Activated CD8-positive, alpha-beta memory T cell treated with anti-CD3 and anti-CD28 coated beads for 1 hour (primary cell): Measurements from ENCODE around the gene SAMD4A.

ENCODE experiments used
- DNase-seq, 2 donors: peaks; one replicate each; pipeline ENCODE4 v3.0.0-alpha.2; 2020; ENCODE audit warnings: low read depth in 1 of 2; ENCODE audit errors: extremely low read depth in 1 of 2

The SAMD4A gene

DNA sequence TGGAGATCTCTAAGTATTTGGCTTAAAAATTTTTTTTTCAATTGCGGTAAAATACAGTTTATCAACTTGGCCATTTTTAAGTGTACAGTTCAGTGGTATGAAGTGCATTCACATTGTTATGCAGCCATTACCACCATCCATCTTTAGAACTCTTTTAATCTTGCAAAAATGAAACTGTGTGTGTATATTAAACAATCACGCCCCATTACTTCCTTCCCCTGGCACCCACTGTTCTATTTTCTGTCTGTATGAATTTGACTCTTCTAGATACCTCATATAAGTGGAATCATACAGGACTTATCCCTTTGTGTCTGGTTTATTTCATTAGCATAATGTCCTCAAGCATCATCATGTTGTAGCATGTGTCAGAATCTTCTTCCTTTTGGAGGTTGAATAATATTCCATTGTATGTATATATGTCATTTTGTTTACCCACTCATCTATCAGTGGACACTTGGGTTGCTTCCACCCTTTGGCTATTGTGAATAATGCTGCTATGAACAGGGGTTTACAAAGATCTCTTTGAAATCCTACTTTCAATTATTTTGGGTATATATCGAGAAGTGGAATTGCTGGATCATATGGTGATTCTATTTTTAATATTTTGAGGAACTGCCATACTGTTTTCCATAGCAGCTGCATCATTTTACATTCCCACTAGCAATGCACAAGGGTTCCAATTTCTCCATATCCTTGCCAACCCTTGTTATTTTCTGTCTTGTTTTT, 62.9 kb downstream of the SAMD4A start:
- no peak for DNase-seq

DNA sequence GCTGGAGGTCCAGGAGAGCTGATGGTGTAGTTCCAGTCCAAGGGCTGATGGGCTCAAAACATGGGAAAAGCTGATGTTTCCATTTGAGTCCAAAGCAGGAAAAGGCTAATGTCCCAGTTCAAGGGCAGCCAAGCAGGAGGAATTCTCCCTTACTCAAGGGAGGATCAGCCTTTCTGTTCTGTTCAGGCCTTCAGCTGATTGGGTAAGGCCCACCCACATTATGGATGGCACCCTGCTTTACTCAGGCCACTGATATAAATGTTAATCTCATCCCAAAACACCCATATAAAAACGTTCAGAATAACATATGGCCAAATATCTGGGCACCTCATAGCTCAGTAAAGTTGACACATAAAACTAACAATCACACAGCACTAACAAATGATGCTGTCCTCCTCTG, 64.1 kb downstream of the SAMD4A start:
- no peak for DNase-seq

DNA sequence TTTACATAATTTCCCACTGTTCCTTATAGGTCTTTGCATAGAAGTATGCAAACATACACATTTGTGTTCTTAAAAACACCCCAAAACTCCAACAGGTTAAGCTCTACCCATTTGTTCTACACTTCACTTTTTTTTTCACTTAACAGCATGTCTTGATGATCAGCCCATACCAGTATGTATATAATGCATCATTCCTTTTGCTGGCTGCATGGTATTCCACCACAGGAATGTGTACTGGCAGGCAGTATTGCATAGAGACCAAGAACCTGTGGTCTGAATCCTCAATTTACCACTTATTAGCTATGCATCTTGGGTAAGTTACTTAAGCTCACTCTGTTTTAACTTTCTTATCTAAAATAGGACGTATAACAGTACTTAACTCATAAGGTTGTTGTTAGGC, 65.5 kb downstream of the SAMD4A start:
- DNase-seq, result no peak

DNA sequence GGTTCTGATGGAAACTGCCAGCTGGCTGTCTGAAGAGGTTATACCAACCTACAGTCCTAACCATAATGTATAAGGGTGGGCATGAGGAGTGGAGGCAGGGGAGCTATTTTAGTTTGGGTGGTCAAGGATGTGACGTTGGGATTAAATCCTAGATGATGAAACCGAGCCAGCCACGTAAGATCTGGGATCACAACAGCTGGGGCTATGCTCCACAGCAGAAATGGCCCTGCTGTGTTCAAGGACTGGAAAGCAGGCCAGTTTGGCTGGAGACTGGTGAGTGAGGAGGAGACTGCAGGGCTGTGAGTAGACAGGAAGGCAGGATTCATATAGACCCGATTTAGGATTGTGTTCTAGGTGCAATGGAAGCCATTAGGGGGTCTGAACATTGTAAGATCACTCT, 66.1 kb downstream of the SAMD4A start:
- no peak for DNase-seq

DNA sequence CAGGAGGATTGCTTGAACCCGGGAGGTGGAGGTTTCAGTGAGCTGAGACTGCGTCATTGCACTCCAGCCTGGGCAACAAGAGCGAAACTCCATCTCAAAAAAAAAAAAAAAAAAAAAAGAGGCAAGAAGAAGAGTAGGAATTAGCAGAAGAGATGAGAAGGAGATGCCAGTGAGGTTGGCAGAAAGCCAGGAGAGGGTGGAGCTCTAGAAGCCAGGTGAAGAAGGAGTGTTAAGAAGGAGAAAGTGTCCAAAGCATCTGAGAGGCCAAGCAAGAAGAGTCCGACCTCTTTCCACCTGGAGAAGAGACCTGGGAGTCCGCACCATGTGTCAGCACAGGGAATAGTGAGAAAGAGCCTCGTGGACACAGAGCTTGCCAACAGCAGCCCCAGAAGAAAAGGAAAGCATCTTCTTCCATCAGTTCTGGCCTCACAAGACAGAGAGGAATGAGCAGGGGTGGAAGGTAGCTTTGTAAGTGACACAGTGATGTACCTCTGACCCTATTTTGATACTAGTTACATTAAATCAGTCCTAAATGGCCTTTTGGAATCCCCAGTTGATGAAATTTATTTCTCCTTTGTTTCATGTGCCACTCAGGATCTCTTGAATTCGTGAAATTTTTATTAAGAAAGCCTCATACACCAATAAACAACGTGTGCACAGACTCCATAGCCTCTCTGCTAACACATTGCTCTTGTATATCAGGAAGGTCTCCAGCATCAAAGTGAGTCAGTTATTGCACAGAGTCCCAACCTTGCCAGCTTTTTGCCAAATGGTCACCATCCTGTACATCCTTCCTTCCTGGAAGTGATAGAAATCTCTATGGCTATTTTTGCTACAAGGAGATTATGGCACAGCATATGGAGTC, 70.6 kb downstream of the SAMD4A start:
- no peak for DNase-seq

DNA sequence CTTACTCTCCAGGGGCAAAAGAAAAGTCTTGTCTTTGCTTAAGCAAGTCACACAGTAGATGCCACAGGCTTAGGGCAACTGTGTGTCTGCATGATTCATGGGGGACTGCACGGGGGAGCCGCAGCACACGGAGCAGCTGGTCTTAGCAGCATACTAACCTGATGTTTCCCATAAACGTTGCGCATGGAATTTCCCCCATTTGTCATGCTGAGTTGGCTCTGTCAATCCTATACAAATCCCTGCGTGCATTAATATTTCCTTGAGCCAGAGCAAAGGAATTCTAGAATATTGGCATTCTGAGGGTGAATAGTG, 71.2 kb downstream of the SAMD4A start:
- no peak for DNase-seq

DNA sequence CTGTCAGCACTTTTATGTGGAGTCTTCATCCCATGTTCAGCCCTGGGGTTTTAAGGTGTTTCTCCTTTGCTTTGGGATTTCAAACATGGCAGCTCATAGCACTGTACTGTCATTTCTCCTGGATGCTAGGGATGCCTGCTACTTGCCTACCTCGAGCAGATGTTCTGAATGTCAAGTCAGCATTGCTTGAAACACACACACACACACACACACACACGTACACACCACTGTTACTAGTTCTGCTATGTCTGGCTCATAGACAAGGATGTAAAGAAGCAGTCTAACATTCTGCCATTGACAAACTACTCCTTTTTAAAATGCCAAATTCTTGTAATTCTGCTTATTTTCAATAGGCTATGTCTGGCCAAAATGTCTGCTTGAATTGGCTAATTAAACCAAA, 72.7 kb downstream of the SAMD4A start:
- DNase-seq, result no peak

DNA sequence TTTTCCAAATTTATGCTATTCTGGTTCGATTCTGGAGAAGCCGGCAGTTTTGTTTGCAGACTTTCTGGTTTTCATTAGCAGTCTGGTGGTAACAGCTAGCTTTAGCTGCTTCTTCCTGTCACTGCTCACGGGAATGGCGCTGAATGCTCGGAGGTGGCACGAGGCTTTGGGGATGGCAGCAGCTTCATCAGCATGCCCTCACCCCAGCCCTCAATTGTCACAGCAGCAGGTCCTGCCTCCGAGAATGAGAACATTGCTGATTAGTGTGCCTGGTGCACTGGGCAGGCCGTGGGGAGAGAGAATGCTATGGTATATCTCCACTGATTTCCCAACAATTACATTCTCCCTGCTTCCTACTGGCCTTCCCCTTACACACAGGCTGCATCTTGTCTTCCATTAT, 73.6 kb downstream of the SAMD4A start:
- no peak for DNase-seq

DNA sequence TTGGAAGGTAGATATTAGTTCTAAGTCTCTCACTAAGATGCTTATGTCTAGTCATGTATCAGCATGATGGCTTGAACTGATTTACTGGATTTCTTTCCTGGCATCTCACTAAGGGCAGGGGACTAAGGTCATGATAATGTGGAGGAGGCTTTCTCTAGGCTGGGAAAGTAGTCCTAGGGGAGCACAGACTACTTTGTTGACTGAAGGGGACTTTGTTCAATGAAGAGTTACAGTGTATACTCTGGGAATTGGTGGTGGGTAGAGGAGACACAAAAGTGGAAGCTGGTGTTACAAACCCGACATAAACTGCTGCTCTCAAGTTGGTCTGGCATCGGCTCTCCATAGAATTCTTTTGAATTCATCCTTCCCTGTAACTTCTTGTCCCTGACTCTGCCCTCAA, 75.2 kb downstream of the SAMD4A start:
- no peak for DNase-seq

DNA sequence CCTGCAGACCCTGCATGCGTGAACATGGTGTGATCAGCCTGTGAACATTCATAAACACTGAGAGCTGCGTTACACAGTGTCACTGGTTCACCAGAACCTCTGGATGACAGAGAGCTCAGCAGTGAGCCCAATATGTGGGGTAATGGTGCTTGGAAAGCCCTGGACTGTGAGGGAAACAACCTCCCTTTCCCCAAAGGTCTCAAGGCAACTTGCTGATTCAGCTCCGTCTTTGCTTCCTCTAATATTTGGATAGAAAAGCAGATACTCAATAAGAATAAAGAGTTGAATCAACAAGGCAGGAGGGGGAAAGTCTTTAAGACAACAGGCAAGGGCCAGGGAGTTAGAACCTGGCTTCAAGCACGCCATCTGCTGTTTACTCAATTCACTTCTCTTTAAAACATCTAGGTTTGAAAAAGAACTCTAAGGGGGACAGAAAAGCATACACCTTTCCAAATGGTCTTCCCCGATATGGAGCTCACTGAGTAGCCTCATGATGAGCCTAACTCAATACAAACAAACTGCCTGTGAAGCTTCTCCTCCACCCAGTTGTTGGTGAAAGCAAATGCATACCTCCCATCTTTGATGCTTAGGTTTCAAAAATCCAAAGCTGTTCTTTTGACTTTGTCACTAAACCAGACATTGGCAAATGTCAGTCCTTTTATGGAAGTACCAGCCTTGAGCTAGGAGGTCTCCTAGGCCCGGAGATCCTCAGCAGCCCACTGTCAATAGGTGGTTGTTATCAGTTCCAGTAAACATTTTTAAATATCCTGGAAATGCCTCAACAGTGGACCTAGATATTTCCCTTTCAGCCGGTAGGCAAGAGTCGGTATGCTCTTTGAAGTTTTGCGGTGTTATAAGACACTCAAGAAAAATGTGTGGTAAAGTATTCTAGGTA, 76.1 kb downstream of the SAMD4A start:
- no peak for DNase-seq

DNA sequence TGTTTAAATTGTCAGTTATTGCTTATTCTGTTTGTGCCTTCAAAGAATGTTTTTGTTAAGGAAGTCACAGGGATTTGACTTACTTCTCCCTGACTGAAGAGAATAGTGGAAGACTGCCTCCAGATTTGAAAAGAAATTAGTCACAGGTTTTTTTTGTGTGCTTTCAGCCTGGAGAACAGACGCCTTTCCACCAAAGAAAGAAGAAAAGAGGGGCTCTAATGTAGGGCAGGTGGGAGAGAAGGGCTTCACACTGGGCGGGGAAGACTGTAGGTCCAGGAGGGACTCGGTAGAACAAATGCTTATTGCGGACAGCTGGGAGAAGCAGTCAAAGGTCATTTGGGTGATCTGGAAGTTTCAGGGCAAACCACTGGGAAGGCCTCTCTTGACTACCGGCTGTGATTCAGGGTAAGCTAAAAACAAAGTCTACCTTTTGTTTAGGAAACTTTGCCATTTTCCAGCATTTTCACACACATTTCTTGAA, 76.8 kb downstream of the SAMD4A start:
- no peak for DNase-seq

DNA sequence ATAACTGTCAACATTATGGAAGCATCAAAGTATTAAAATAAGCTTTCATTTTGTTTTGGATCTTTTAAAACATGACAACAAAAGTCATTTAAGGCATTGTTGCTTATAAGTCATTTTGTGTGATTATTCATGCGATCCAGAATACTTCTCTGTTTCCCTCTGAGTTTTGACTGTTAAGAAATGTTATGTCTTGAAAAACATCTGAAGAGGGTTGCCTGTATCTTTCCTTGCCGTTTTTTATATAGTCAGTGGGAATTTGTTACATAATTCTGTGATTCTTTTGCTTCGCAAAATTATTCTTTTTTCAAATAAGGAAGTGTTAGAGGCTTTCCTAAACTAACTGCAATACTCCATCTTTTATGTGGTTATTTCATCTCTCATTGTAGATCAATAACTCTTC, 78.7 kb downstream of the SAMD4A start:
- no peak for DNase-seq

DNA sequence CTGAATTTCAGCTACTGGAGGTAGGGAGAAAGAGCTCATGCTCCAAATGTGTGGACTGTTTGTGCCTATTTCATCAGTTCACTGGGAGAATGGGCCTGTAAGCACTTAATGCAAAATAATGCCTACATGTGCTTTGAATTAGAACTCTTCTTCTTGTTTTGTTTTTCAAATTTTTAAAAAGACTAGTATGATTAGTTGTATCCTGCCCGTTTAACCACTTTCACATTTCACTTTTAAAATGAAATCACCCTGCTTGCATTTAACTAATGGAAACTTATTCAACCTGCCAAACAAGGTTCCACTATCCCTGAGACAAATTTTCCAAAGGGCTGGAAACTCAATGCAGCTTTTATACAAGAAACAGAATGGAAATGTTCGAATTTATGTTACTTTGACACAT, 79.7 kb downstream of the SAMD4A start:
- DNase-seq, result no peak

DNA sequence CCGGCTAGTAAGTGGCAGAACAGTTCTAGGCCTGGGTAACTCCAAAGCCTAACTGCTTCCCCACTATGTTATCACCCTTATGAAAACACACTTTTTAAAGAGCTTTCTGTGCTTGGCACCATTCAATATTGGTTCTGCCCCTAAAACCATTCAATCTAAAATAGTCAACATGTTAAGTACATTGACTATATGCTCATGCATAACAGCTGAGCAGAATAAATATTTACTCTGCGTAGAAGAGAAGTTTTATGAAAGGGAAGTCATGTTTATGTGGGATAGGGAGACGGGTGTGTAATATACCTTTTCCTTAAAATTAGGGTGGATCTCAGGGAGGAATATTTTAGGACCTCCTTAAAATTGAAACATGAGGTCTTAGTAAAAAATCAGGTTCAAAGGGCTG, 80.5 kb downstream of the SAMD4A start:
- DNase-seq, result no peak

DNA sequence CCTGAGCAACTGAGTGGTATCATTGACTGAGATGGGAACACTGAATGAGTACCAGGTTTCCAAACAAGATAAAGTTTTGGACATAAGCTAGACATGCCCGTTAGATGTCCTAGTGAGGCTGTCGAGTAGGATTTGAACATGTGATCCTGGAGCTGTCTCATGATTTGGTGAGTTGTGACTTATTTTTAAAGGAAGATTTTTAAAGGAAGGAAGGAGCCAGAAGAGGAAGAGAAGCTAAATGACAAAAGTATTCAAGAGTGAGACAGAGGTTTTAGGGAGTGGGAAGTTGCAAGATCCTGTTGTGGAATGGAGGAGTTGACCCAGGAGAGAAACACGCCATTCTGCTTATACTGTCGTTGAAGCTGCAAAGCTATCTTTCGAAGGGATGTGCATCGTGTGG, 82.1 kb downstream of the SAMD4A start:
- no peak for DNase-seq

DNA sequence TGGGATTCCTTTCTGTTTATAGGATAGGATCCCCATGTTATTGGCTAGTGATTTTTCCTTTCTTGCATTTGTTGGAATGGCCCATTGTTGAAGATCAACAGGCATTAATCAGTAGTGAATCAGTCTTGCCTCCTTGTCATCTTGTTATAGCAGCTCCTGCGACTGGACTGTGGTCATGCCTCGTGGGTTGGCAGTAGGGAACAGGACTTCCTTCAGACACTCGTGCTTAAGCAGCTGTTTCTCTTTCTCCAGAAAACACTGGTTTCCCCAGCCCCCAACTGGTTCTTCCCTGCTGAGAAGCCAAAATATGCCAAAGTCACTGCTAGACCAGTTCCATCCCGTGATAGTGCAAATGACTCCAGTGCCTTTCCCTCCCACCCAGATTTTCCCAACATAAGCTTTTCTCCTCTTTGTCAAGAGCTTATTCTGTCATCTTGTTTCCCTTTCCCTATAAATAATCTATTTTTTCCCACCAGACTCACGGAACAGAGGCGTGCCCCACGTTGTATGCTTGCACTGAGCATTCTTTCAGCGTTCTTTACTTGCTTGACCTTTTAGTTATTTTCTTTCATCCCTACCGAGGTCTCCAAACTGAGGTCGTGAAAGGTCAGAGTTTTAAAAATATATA, 83.5 kb downstream of the SAMD4A start:
- DNase-seq, result no peak

DNA sequence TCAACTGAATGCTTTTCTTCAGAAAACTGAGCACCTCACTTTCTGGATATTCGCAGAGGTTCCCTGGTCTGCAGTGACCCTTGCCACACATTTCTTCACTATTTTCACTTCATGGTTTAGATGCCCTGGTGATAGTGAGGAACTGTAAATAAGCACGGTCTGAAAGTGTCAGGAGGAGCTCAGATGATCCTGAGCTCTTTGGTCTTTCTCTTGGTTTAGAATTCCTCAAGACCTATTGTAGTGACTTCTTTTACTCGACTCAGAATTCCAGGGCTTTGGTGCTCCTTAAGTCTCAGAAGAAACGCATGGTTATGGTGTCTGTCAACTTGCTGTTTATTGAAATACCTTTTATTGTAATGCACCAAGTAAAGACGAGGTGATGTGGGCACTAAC, 84.0 kb downstream of the SAMD4A start:
- no peak for DNase-seq

DNA sequence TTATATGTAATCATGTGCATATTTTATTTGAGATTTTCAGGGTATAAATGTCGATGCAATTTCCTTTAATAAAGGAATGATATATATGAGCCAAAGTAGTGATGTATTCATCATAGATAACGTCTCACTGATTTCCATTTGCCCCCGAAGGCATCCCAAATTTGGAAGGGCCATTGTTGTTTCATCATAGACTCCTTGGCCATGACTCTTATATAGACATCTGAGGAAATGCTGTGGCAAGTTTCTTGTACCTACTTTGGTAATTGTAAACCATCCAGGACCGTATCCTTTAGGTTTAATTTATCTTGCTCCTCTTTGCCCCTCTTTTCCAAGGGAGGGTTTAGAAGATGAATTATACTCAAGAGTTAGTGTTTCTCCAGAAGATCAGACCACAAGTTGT, 84.7 kb downstream of the SAMD4A start:
- DNase-seq, result no peak

DNA sequence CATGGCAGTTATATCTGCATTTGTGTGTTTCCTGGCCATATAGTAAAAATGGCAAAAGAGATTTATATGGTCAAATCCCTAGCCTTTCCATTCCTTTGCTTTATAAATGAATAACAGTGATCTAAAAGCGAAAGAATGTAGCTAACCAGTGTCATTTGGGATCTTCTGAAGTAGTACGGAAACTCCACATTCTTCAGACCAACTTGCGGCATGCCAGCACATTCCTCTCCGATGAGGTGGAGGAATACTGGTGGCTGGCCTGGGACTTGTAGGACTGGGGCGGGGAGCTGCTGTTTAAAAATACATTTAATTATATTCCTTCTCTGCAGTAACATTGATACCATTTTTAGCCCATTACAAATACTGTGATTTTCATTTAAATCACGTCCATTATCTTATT, 85.3 kb downstream of the SAMD4A start:
- no peak for DNase-seq

DNA sequence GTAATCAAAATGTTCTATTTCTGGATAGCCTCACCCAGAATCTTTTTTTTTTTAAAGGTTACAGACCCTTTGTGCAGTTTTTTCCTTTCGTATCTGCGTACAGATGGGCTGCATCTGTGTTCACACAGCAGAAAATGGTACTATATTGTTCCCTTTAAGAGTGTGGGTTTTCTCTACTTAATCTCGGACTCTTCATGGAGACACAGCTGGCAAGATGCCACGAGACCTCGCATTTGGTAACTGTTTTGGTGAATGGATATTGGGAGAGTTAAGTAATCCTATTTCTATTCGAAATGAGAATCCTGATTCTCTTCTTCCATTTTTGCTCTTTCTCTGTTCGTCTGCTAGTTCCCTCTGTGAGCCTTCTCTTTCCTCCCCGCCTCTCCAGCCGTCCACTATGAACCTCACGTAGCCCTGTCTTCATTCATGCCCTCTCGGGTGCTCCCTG, 85.7 kb downstream of the SAMD4A start:
- no peak for DNase-seq
